Spleen (tissue), 3 donors: ENCODE results near the gene TRIM28.

Experiments used
- POLR2A ChIP-seq, 3 donors: fragments of 450-650 bp; IDR thresholded peaks; one replicate each; pipeline ENCODE4 v1.5.1; 2017; ENCODE audit warnings: antibody characterized with exemption in 3 of 3, mild to moderate bottlenecking in 1 of 3
- POLR2AphosphoS5 ChIP-seq, 3 donors: sonication (generic); formaldehyde crosslinking; IDR thresholded peaks; one replicate each; pipeline ENCODE4 v1.5.1; 2017; ENCODE audit warnings: antibody characterized with exemption in 3 of 3

DNA sequence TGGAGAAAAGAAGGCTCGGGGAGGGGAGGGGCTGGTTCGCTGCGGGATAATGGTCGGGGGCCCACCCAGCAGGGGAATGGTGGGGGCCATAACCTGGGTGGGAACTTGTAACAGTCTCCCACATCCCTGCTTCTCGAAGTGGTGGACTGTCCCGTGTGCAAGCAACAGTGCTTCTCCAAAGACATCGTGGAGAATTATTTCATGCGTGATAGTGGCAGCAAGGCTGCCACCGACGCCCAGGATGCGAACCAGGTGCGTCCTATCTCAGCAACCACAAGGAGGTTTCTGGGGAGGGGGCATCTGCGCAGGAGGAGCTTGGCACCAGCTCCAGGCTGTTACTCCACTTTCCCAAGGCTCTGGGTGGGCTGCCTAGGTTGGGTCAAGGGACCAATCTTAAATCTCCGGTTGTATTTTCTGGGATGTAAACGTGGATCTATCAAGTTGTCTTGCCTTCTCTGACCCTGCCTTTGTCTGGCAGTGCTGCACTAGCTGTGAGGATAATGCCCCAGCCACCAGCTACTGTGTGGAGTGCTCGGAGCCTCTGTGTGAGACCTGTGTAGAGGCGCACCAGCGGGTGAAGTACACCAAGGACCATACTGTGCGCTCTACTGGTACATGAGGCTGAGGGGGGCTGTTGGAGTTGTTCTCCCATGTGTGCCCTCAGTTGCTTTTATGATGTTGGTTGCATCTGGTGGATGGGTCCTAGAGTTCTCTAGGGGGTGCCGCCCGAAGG, 1.6 kb downstream of the TRIM28 start:
- no peak for TF ChIP-seq POLR2A (IDR thresholded peaks at IDR 0.05)
- no peak for TF ChIP-seq POLR2AphosphoS5 (IDR thresholded peaks at IDR 0.05)
